GM04504 (cell line): Measurements from ENCODE around the gene HMG20B.

ENCODE experiments used
- DNase-seq: peaks from one replicate; pipeline ENCODE4 v3.0.0-alpha.2; 2012; ENCODE audit warnings: low read depth

Gene HMG20B

GRCh38 chr19:3537438-3538240, 35.1 kb upstream of the HMG20B start:
- no peak for DNase-seq

GRCh38 chr19:3538258-3538929, 34.4 kb upstream of the HMG20B start:
- no peak for DNase-seq

GRCh38 chr19:3538965-3539755, 33.6 kb upstream of the HMG20B start, which contains the start of gene TEKTIP1:
TSS of gene TEKTIP1 (plus strand) at chr19:3539174. CDS start at chr19:3539178, 4 bp downstream.
- DNase-seq: no peak

- DNase-seq: no peak
Measured at GRCh38 chr19:3539756-3540118, 33.0 kb upstream of the HMG20B start.

GRCh38 chr19:3543150-3544057, 29.3 kb upstream of the HMG20B start:
- DNase-seq: no peak

- DNase-seq: no peak
Measured at GRCh38 chr19:3544058-3544376, 28.7 kb upstream of the HMG20B start.

GRCh38 chr19:3544742-3545668, 27.7 kb upstream of the HMG20B start:
- DNase-seq: peak; percentile 17

GRCh38 chr19:3545669-3546034, 27.1 kb upstream of the HMG20B start:
- DNase-seq: no peak

GRCh38 chr19:3546119-3546518, 26.6 kb upstream of the HMG20B start:
- no peak for DNase-seq

- DNase-seq: no peak
Measured at GRCh38 chr19:3547301-3547731, 25.4 kb upstream of the HMG20B start.

- DNase-seq: no peak
Measured at GRCh38 chr19:3547767-3548282, 24.9 kb upstream of the HMG20B start.

GRCh38 chr19:3548606-3549005, 24.1 kb upstream of the HMG20B start:
- no peak for DNase-seq

- no peak for DNase-seq
Measured at GRCh38 chr19:3549816-3550215, 22.9 kb upstream of the HMG20B start.

GRCh38 chr19:3550947-3551791, 21.6 kb upstream of the HMG20B start:
- no peak for DNase-seq

GRCh38 chr19:3551792-3552095, 21.0 kb upstream of the HMG20B start:
- DNase-seq: no peak

- no peak for DNase-seq
Measured at GRCh38 chr19:3554254-3555083, 18.3 kb upstream of the HMG20B start.

GRCh38 chr19:3555653-3556422, 16.9 kb upstream of the HMG20B start:
- DNase-seq: no peak

- no peak for DNase-seq
Measured at GRCh38 chr19:3556423-3556977, 16.2 kb upstream of the HMG20B start.
